Liver (tissue), 3 donors: ENCODE measurements around the gene ATXN3.

Experiments
- ATF3 ChIP-seq: IDR thresholded peaks from 2 replicates; pipeline ENCODE4 v1.6.1; 2016; ENCODE audit warnings: antibody characterized with exemption
- CTCF ChIP-seq: fragments of 150-350 bp; IDR thresholded peaks from 2 replicates; pipeline ENCODE4 v1.5.1; 2017; ENCODE audit warnings: improper control_type of control experiment, low read depth, low read length; ENCODE audit not compliant: missing input control
- GABPA ChIP-seq, 2 donors: IDR thresholded peaks in 1 of 2; conservative IDR thresholded peaks in 1 of 2; 2 replicates each; pipeline ENCODE4 v1.6.1; 2016; ENCODE audit warnings: antibody characterized with exemption in 2 of 2, mild to moderate bottlenecking in 1 of 2, moderate library complexity in 1 of 2
- HNF4A ChIP-seq, 2 donors: conservative IDR thresholded peaks; 2 replicates each; pipeline ENCODE4 v1.6.1; 2016; ENCODE audit warnings: antibody characterized with exemption in 2 of 2, mild to moderate bottlenecking in 2 of 2
- JUND ChIP-seq, 2 donors: IDR thresholded peaks; 2 replicates each; pipeline ENCODE4 v1.6.1; 2016; ENCODE audit warnings: antibody characterized with exemption in 2 of 2
- RAD21 ChIP-seq, 2 donors: IDR thresholded peaks; 2 replicates each; pipeline ENCODE4 v1.6.1; 2016; ENCODE audit warnings: antibody characterized with exemption in 2 of 2, mild to moderate bottlenecking in 2 of 2
- REST ChIP-seq: IDR thresholded peaks from 2 replicates; pipeline ENCODE4 v1.6.1; 2016; ENCODE audit warnings: antibody characterized with exemption, mild to moderate bottlenecking
- RXRA ChIP-seq, 2 donors: IDR thresholded peaks; 2 replicates each; pipeline ENCODE4 v1.6.1; 2017 to 2018; ENCODE audit warnings: antibody characterized with exemption in 2 of 2, mild to moderate bottlenecking in 1 of 2
- SP1 ChIP-seq: IDR thresholded peaks from 2 replicates; pipeline ENCODE4 v1.6.1; 2018; ENCODE audit warnings: antibody characterized with exemption, mild to moderate bottlenecking
- TAF1 ChIP-seq: conservative IDR thresholded peaks from 2 replicates; pipeline ENCODE4 v1.6.1; 2016; ENCODE audit warnings: antibody characterized with exemption, mild to moderate bottlenecking
- YY1 ChIP-seq: IDR thresholded peaks from 2 replicates; pipeline ENCODE4 v1.6.1; 2016; ENCODE audit warnings: antibody characterized with exemption, mild to moderate bottlenecking
- donor health status: healthy.
- donor health status: healthy.

GRCh38 chr14:92108345-92109254 lies 2.2 kb upstream of the ATXN3 start:
- TF ChIP-seq CTCF (no peak), RXRA (IDR thresholded peaks at IDR 0.05) (no peak), RAD21 (IDR thresholded peaks at IDR 0.05) (no peak), JUND (IDR thresholded peaks at IDR 0.05) (no peak), YY1 (no peak), SP1 (no peak), REST (no peak), HNF4A (conservative IDR thresholded peaks at IDR 0.05) (no peak), TAF1 (no peak), GABPA (IDR thresholded peaks at IDR 0.05 in 1 of 2, conservative IDR thresholded peaks at IDR 0.05 in 1 of 2) (no peak), ATF3 (no peak)
